ENCODE measurements around the gene TCF7L1. TPM values are rescaled to one million over a fixed set of nuclear protein-coding genes. Genes with fewer than 3 reads are reported as not detected.

TCF7L1 gene
- polyA plus RNA-seq, 4 donors: 0.45 to 18.5 (median 3.2) TPM

- no peak overlapping the region for H3K4me3 ChIP-seq (ENCODE audit: low read depth in 1 of 3, low read length in 3 of 3)
- no peak for FAIRE-seq
- H3K27me3 ChIP-seq (ENCODE audit: control insufficient read depth in 3 of 3, insufficient read depth in 3 of 3, low read length in 3 of 3): no peaks in the 10 kb centered on the region
- no peaks in the 10 kb centered on the region for H3K36me3 ChIP-seq (ENCODE audit: control insufficient read depth in 3 of 3, insufficient read depth in 2 of 3, low read depth in 1 of 3, low read length in 3 of 3)
- no peaks in the 10 kb centered on the region for H3K9me3 ChIP-seq (ENCODE audit: control insufficient read depth in 2 of 2, insufficient read depth in 1 of 2, low read depth in 1 of 2, low read length in 1 of 2)
- DNase-seq: no peak
- H3K27ac ChIP-seq (ENCODE audit: low read depth in 1 of 3, low read length in 2 of 3): no peak overlapping the region
- 67 to 77% (median 71%) methylated on average over 1 of the region's 1 CpG for WGBS, 3 donors
- no peaks in the 10 kb centered on the region for H3K4me1 ChIP-seq (ENCODE audit: control insufficient read depth in 3 of 3, insufficient read depth in 2 of 3, low read depth in 1 of 3, low read length in 2 of 3)
These were observed 29.0 kb upstream of the TCF7L1 start for GRCh38 chr2:85104228-85104627.

DNA sequence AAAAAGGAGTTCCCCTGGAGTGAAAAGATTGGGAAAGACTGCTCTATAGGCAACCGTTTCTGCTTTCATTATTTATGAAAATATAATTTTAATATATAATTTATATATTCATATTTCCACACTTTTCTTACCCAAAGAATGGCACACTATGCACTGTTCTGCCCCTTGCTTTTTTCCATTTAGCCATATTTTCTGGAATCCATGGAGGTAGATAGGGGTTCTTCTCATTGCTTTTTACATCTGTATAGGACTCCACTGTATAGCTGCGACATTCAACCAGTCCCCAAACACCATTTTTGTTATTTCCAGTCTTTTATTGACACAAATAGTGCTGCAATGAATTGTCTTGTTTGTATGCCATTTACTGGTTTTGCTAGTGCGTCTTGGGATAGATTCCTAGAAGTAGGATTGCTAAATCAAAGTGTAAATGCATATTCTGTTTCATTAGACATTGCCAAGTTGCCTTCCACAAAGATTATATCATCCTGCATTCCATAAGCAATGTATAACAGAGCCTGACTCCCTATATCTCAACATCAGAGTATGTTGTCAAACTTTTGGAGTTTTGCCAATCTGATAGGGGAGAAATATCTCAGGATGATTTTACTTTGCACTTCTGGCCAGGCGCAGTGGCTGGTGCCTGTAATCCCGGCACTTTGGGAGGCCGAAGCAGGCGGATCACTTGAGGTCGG lies 26.6 kb upstream of the TCF7L1 start:
- WGBS, 3 donors: 49 to 72% (median 65%) methylated on average over 8 of the region's 8 CpGs
- H3K27me3 ChIP-seq (ENCODE audit: control insufficient read depth in 3 of 3, insufficient read depth in 3 of 3, low read length in 3 of 3): no peaks in the 10 kb centered on the region
- H3K4me1 ChIP-seq (ENCODE audit: control insufficient read depth in 3 of 3, insufficient read depth in 2 of 3, low read depth in 1 of 3, low read length in 2 of 3): no peaks in the 10 kb centered on the region
- H3K36me3 ChIP-seq (ENCODE audit: control insufficient read depth in 3 of 3, insufficient read depth in 2 of 3, low read depth in 1 of 3, low read length in 3 of 3): no peaks in the 10 kb centered on the region
- no peak overlapping the region for H3K4me3 ChIP-seq (ENCODE audit: low read depth in 1 of 3, low read length in 3 of 3)
- H3K9me3 ChIP-seq (ENCODE audit: control insufficient read depth in 2 of 2, insufficient read depth in 1 of 2, low read depth in 1 of 2, low read length in 1 of 2): no peaks in the 10 kb centered on the region
- no peak for DNase-seq
- H3K27ac ChIP-seq (ENCODE audit: low read depth in 1 of 3, low read length in 2 of 3): no peak overlapping the region
- FAIRE-seq: no peak

- Histone ChIP-seq H3K27ac (ENCODE audit: low read depth in 1 of 3, low read length in 2 of 3) (no peak overlapping the region), H3K27me3 (ENCODE audit: control insufficient read depth in 3 of 3, insufficient read depth in 3 of 3, low read length in 3 of 3) (no peaks in the 10 kb centered on the region), H3K4me3 (ENCODE audit: low read depth in 1 of 3, low read length in 3 of 3) (no peak overlapping the region), H3K36me3 (ENCODE audit: control insufficient read depth in 3 of 3, insufficient read depth in 2 of 3, low read depth in 1 of 3, low read length in 3 of 3) (no peaks in the 10 kb centered on the region), H3K4me1 (ENCODE audit: control insufficient read depth in 3 of 3, insufficient read depth in 2 of 3, low read depth in 1 of 3, low read length in 2 of 3) (no peaks in the 10 kb centered on the region), H3K9me3 (ENCODE audit: control insufficient read depth in 2 of 2, insufficient read depth in 1 of 2, low read depth in 1 of 2, low read length in 1 of 2) (no peaks in the 10 kb centered on the region)
- WGBS, 3 donors: 90 to 93% (median 91%) methylated on average over 3 of the region's 3 CpGs
- FAIRE-seq (no peak), DNase-seq (no peak)
These were observed 22.1 kb upstream of the TCF7L1 start for GRCh38 chr2:85110991-85111560.

- WGBS, 3 donors: 82 to 86% (median 83%) methylated on average over 3 of the region's 3 CpGs
- no peak for DNase-seq
- no peak for FAIRE-seq
- H3K27me3 ChIP-seq (ENCODE audit: control insufficient read depth in 3 of 3, insufficient read depth in 3 of 3, low read length in 3 of 3): no peaks in the 10 kb centered on the region
- H3K9me3 ChIP-seq (ENCODE audit: control insufficient read depth in 2 of 2, insufficient read depth in 1 of 2, low read depth in 1 of 2, low read length in 1 of 2): no peaks in the 10 kb centered on the region
- H3K36me3 ChIP-seq (ENCODE audit: control insufficient read depth in 3 of 3, insufficient read depth in 2 of 3, low read depth in 1 of 3, low read length in 3 of 3): no peaks in the 10 kb centered on the region
- H3K4me3 ChIP-seq (ENCODE audit: low read depth in 1 of 3, low read length in 3 of 3): no peak overlapping the region
- no peaks in the 10 kb centered on the region for H3K4me1 ChIP-seq (ENCODE audit: control insufficient read depth in 3 of 3, insufficient read depth in 2 of 3, low read depth in 1 of 3, low read length in 2 of 3)
- no peak overlapping the region for H3K27ac ChIP-seq (ENCODE audit: low read depth in 1 of 3, low read length in 2 of 3)
These were observed 21.3 kb upstream of the TCF7L1 start for GRCh38 chr2:85111819-85112281.

GRCh38 chr2:85112906-85113625 lies 20.1 kb upstream of the TCF7L1 start:
- DNase-seq (no peak), FAIRE-seq (no peak)
- no peaks in the 10 kb centered on the region for H3K36me3 ChIP-seq (ENCODE audit: control insufficient read depth in 3 of 3, insufficient read depth in 2 of 3, low read depth in 1 of 3, low read length in 3 of 3)
- no peaks in the 10 kb centered on the region for H3K4me1 ChIP-seq (ENCODE audit: control insufficient read depth in 3 of 3, insufficient read depth in 2 of 3, low read depth in 1 of 3, low read length in 2 of 3)
- H3K27ac ChIP-seq (ENCODE audit: low read depth in 1 of 3, low read length in 2 of 3): no peak overlapping the region
- H3K27me3 ChIP-seq (ENCODE audit: control insufficient read depth in 3 of 3, insufficient read depth in 3 of 3, low read length in 3 of 3): no peaks in the 10 kb centered on the region
- H3K9me3 ChIP-seq (ENCODE audit: control insufficient read depth in 2 of 2, insufficient read depth in 1 of 2, low read depth in 1 of 2, low read length in 1 of 2): no peaks in the 10 kb centered on the region
- WGBS, 3 donors: 15 to 45% (median 40%) methylated on average over 2 of the region's 2 CpGs
- H3K4me3 ChIP-seq (ENCODE audit: low read depth in 1 of 3, low read length in 3 of 3): no peak overlapping the region

DNA sequence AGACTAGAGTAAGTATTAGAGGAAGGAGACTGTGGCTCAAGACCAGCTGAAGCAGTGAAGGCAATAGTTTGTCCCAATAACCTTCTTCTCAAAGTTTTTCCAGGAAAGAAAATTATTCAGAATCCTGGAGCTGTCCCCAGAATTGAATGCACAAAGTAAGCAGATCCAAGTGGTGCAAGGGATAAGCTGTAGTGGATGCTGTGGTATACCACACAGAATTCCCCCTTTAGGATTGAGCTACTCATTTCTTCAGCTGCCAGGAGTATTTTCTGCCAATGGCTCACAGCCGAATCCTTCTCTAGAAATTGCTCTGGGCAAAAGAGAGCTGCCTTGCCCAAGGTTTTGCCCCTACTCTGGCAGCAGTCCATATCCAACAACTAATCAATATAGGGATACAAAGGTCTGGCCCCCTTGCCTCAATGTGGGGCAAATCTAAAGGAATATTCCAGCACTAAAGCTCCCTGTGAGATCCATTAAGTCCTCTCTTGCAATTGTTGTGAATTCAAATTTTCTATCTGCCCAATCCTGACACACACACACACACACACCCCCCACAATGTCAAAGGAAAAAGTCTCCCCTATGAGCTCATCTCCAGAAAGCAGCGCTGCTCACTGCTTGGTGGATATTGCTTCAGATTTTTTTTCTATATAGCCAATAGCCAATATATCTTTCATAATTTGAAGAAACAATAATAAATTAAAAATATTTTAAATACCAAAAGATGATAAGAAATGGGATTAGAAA lies 18.4 kb upstream of the TCF7L1 start:
- H3K36me3 ChIP-seq (ENCODE audit: control insufficient read depth in 3 of 3, insufficient read depth in 2 of 3, low read depth in 1 of 3, low read length in 3 of 3): no peaks in the 10 kb centered on the region
- WGBS, 3 donors: 59 to 88% (median 78%) methylated on average over 2 of the region's 2 CpGs
- H3K4me3 ChIP-seq (ENCODE audit: low read depth in 1 of 3, low read length in 3 of 3): no peak overlapping the region
- FAIRE-seq (no peak), DNase-seq (no peak)
- no peaks in the 10 kb centered on the region for H3K9me3 ChIP-seq (ENCODE audit: control insufficient read depth in 2 of 2, insufficient read depth in 1 of 2, low read depth in 1 of 2, low read length in 1 of 2)
- H3K27ac ChIP-seq (ENCODE audit: low read depth in 1 of 3, low read length in 2 of 3): no peak overlapping the region
- no peaks in the 10 kb centered on the region for H3K4me1 ChIP-seq (ENCODE audit: control insufficient read depth in 3 of 3, insufficient read depth in 2 of 3, low read depth in 1 of 3, low read length in 2 of 3)
- no peaks in the 10 kb centered on the region for H3K27me3 ChIP-seq (ENCODE audit: control insufficient read depth in 3 of 3, insufficient read depth in 3 of 3, low read length in 3 of 3)

DNA sequence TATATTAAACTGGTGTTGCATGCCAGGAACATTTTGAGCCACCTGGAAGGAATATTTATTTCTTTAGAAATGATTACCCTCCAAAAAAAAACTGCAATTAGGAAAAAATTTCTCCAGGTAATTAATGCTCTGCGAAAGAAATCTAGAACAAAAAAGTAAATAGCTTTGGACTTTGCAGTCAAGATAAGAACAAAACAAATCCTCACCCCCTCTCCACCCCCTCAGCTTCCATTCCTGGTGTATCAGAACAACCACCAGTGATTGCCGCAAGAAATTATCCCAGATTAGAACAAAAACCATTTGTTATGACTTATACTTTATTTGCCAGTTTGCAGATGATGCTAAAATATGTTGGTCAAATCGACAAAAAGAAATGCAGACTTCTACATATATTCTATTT lies 17.0 kb upstream of the TCF7L1 start:
- no peaks in the 10 kb centered on the region for H3K27me3 ChIP-seq (ENCODE audit: control insufficient read depth in 3 of 3, insufficient read depth in 3 of 3, low read length in 3 of 3)
- H3K36me3 ChIP-seq (ENCODE audit: control insufficient read depth in 3 of 3, insufficient read depth in 2 of 3, low read depth in 1 of 3, low read length in 3 of 3): no peaks in the 10 kb centered on the region
- no peak for FAIRE-seq
- 19 to 62% (median 36%) methylated on average over 3 of the region's 3 CpGs for WGBS, 3 donors
- no peak overlapping the region for H3K27ac ChIP-seq (ENCODE audit: low read depth in 1 of 3, low read length in 2 of 3)
- no peak overlapping the region for H3K4me3 ChIP-seq (ENCODE audit: low read depth in 1 of 3, low read length in 3 of 3)
- no peaks in the 10 kb centered on the region for H3K4me1 ChIP-seq (ENCODE audit: control insufficient read depth in 3 of 3, insufficient read depth in 2 of 3, low read depth in 1 of 3, low read length in 2 of 3)
- no peak for DNase-seq
- H3K9me3 ChIP-seq (ENCODE audit: control insufficient read depth in 2 of 2, insufficient read depth in 1 of 2, low read depth in 1 of 2, low read length in 1 of 2): no peaks in the 10 kb centered on the region

DNA sequence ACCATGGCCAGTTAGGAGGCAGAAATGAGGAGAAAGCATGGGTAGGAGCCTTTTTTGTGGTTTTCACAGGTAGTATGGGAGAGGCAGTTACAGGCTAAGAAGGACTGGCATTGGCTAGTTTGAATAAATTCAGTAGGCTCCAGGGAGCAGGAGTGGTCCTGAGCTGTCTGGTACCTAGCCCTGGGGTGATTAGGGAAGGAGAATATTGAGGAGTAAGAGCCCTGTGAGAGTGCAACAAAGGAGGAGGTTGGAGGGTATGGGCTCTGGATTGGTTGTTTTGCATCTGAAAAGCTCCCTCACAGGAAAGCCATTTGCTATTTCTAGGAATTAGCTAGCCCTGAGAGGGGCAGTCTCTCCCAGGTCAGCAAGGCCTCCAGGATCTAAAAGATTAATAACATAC lies 13.3 kb upstream of the TCF7L1 start:
- Histone ChIP-seq H3K27ac (ENCODE audit: low read depth in 1 of 3, low read length in 2 of 3) (no peak overlapping the region), H3K9me3 (ENCODE audit: control insufficient read depth in 2 of 2, insufficient read depth in 1 of 2, low read depth in 1 of 2, low read length in 1 of 2) (no peaks in the 10 kb centered on the region), H3K27me3 (ENCODE audit: control insufficient read depth in 3 of 3, insufficient read depth in 3 of 3, low read length in 3 of 3) (no peaks in the 10 kb centered on the region), H3K4me1 (ENCODE audit: control insufficient read depth in 3 of 3, insufficient read depth in 2 of 3, low read depth in 1 of 3, low read length in 2 of 3) (no peaks in the 10 kb centered on the region), H3K4me3 (ENCODE audit: low read depth in 1 of 3, low read length in 3 of 3) (no peak overlapping the region), H3K36me3 (ENCODE audit: control insufficient read depth in 3 of 3, insufficient read depth in 2 of 3, low read depth in 1 of 3, low read length in 3 of 3) (no peaks in the 10 kb centered on the region)
- DNase-seq: no peak
- FAIRE-seq: no peak
